B cell (primary cell): ENCODE data around the gene MRTFB. TPM values are rescaled to one million over a fixed set of nuclear protein-coding genes. Genes with fewer than 3 reads are reported as not detected.

Source experiments
- ATAC-seq: fragments of 200-7000 bp; cut with Tn5 transposase; one replicate; pipeline ENCODE4 v1.10.0; 2021; ENCODE audit warnings: low read depth, mild to moderate bottlenecking, moderate number of reproducible peaks, moderate library complexity
- CTCF ChIA-PET: fragments of 350-600 bp; sonication (Branson Sonifier 250); formaldehyde crosslinking; loops from one replicate; lab custom pipeline; 2021; ENCODE audit warnings: antibody characterized with exemption, inconsistent platforms; lab: Charles Lee
- POLR2A ChIA-PET: fragments of 350-600 bp; sonication (Branson Sonifier 250); formaldehyde crosslinking; loops from one replicate; lab custom pipeline; 2021; ENCODE audit warnings: antibody characterized with exemption; lab: Charles Lee
- DNase-seq: peaks from one replicate; pipeline ENCODE4 v3.0.0; 2013
- H2AFZ ChIP-seq: 2 replicates; pipeline ENCODE4 v1.6.1; 2012; ENCODE audit warnings: mild to moderate bottlenecking, low read depth, low read length; ENCODE audit not compliant: insufficient read depth, poor library complexity, severe bottlenecking
- H3K27ac ChIP-seq, 2 donors: 1 replicate in 1 of 2; 2 replicates in 1 of 2; pipeline ENCODE4 v1.5.1; 2012 to 2013; ENCODE audit warnings: low read length in 2 of 2, mild to moderate bottlenecking in 2 of 2, moderate library complexity in 1 of 2
- H3K27me3 ChIP-seq, 4 experiments: fragments of 200-600 bp in 1 of 4; sonication (generic) in 1 of 4; replicated peaks in 1 of 4; 1 replicate in 2 of 4; 2 replicates in 2 of 4; pipeline versions ENCODE4 v1.6.1 to v1.7.0; 2013 to 2016; ENCODE audit warnings: low read length in 3 of 4, mild to moderate bottlenecking in 2 of 4, mixed read lengths in 1 of 4, moderate library complexity in 1 of 4; ENCODE audit not compliant: insufficient read depth in 4 of 4, control insufficient read depth in 3 of 4; ENCODE audit errors: control extremely low read depth in 1 of 4
- H3K36me3 ChIP-seq, 2 experiments: replicated peaks in 1 of 2; 1 replicate in 1 of 2; 2 replicates in 1 of 2; pipeline versions ENCODE4 v1.6.1 to v1.7.1; 2013; ENCODE audit warnings: low read length in 1 of 2; ENCODE audit not compliant: insufficient read depth in 2 of 2, control insufficient read depth in 1 of 2; ENCODE audit errors: control extremely low read depth in 1 of 2, extremely low read depth in 1 of 2
- H3K4me1 ChIP-seq, 2 donors: fragments of 200-600 bp in 1 of 2; sonication (generic) in 1 of 2; 1 replicate in 1 of 2; 2 replicates in 1 of 2; pipeline versions ENCODE4 v1.5.1 to v1.6.1; 2013 to 2017; ENCODE audit warnings: low read length in 2 of 2; ENCODE audit not compliant: control insufficient read depth in 2 of 2, insufficient read depth in 2 of 2
- H3K4me2 ChIP-seq: replicated peaks from 2 replicates; pipeline ENCODE3; 2012; ENCODE audit warnings: mild to moderate bottlenecking, low read depth, low read length; ENCODE audit not compliant: poor library complexity, severe bottlenecking
- H3K4me3 ChIP-seq, 5 experiments: fragments of 200-600 bp in 1 of 5; sonication (generic) in 1 of 5; 1 replicate in 3 of 5; 2 replicates in 2 of 5; pipeline versions ENCODE4 v1.5.1 to v1.7.0; 2011 to 2016; ENCODE audit warnings: low read length in 4 of 5, mild to moderate bottlenecking in 4 of 5, low read depth in 2 of 5, control low read depth in 1 of 5, moderate library complexity in 1 of 5; ENCODE audit not compliant: insufficient read depth in 1 of 5; ENCODE audit errors: control extremely low read depth in 1 of 5, extremely low read depth in 1 of 5
- H3K79me2 ChIP-seq: fragments of 200-600 bp; sonication (generic); one replicate; pipeline ENCODE4 v1.6.0; 2016; ENCODE audit warnings: low read length; ENCODE audit not compliant: control insufficient read depth, insufficient read depth
- H3K9ac ChIP-seq: fragments of 200-600 bp; sonication (generic); 2 replicates; pipeline ENCODE4 v1.6.1; 2017; ENCODE audit warnings: mild to moderate bottlenecking, low read length, moderate library complexity
- H3K9me3 ChIP-seq, 3 donors: one replicate each; pipeline versions ENCODE4 v1.6.1 to v1.7.1; 2013; ENCODE audit warnings: low read length in 2 of 3; ENCODE audit not compliant: control insufficient read depth in 2 of 3, insufficient read depth in 1 of 3; ENCODE audit errors: control extremely low read depth in 1 of 3
- H4K20me1 ChIP-seq: 2 replicates; pipeline ENCODE4 v1.6.0; 2012; ENCODE audit warnings: mild to moderate bottlenecking, low read length; ENCODE audit not compliant: insufficient read depth, control insufficient read depth, poor library complexity, severe bottlenecking
- H3K27ac Mint-ChIP-seq: one replicate; pipeline ENCODE4 v1.8.0; 2021; ENCODE audit warnings: mixed read lengths
- H3K27me3 Mint-ChIP-seq: one replicate; pipeline ENCODE4 v1.8.0; 2021; ENCODE audit warnings: mixed read lengths
- H3K4me1 Mint-ChIP-seq: one replicate; pipeline ENCODE4 v1.8.0; 2021; ENCODE audit warnings: mixed read lengths
- H3K4me3 Mint-ChIP-seq: one replicate; pipeline ENCODE4 v1.8.0; 2021; ENCODE audit warnings: mixed read lengths
- H3K9me3 Mint-ChIP-seq: one replicate; pipeline ENCODE4 v1.8.0; 2022; ENCODE audit warnings: mixed read lengths; ENCODE audit not compliant: insufficient read depth
- CTCF ChIP-seq: fragments of 200-600 bp; IDR thresholded peaks from one replicate; pipeline ENCODE4 v1.8.0; 2022; ENCODE audit warnings: antibody characterized with exemption, mild to moderate bottlenecking
- EZH2 ChIP-seq: IDR thresholded peaks from 2 replicates; pipeline ENCODE4 v1.6.1; 2012; ENCODE audit warnings: borderline replicate concordance, low read depth, mild to moderate bottlenecking, moderate library complexity, low read length; ENCODE audit not compliant: insufficient read depth, poor library complexity, severe bottlenecking
- WGBS: methylation state at CpG from one replicate; pipeline ENCODE4 v1.1.5; 2013; ENCODE audit warnings: missing lambda C conversion rate; ENCODE audit not compliant: insufficient coverage; 5-methylcytosine and 5-hydroxymethylcytosine counted together
- intact Hi-C: fragments of 100-400 bp; cut with micrococcal nuclease; formaldehyde crosslinking; loops from one replicate; pipeline ENCODE4 v1.10.0; 2022
- polyA plus RNA-seq: library from polyadenylated mRNA; depleted of rRNA; stranded (reverse); fragments of >200 nt; gene quantifications from 2 replicates; pipeline ENCODE4 v1.2.3, GENCODE V29; 2012
- total RNA-seq, 2 donors: library from RNA; stranded (reverse); fragments of 120-200 nt in 1 of 2; gene quantifications; 1 replicate in 1 of 2; 2 replicates in 1 of 2; pipeline versions ENCODE4 v1.2.3 to v1.2.4, GENCODE V29; 2013 to 2022

Gene MRTFB
- total and polyA plus RNA-seq, 2 donors (not counting 1 experiment from before 2014, with no cell fraction given): 6.6 to 39.5 TPM

GRCh38 chr16:14050291-14051027 is 20.7 kb upstream of the MRTFB start:
- no peak for DNase-seq
- Mint-ChIP-seq H3K27me3 (peaks cover 4% of the 10 kb centered on the region), H3K9me3 (no peaks in the 10 kb centered on the region), H3K27ac (no peak overlapping the region), H3K4me1 (no peaks in the 10 kb centered on the region), H3K4me3 (no peak overlapping the region)
- Histone ChIP-seq H3K27ac (no peak overlapping the region), H4K20me1 (no peaks in the 10 kb centered on the region), H2AFZ (no peak overlapping the region), H3K27me3 (peaks cover 0 to 2% (median 0%) of the 10 kb centered on the region in 4 experiments), H3K9ac (no peak overlapping the region), H3K79me2 (no peaks in the 10 kb centered on the region), H3K36me3 (no peaks in the 10 kb centered on the region), H3K4me3 (no peak overlapping the region), H3K9me3 (no peaks in the 10 kb centered on the region), H3K4me1 (no peaks in the 10 kb centered on the region), H3K4me2 (no peak overlapping the region)
- intact Hi-C loops: no loop called here
- no peak for ATAC-seq
- WGBS: 68% methylated on average over 8 of the region's 10 CpGs
- TF ChIP-seq EZH2 (no peak), CTCF (no peak)
- POLR2A ChIA-PET: no interaction called here
- CTCF ChIA-PET: interaction anchor here (1.4 kb wide), 1 partner anchor 8 kb away, joined by 5 read pairs; no protein-coding TSS in a partner anchor

- H3K4me1 ChIP-seq: no peaks in the 10 kb centered on the region
- H3K9me3 ChIP-seq: peaks cover 0 to under 1% (median 0%) of the 10 kb centered on the region in 3 donors
- CTCF ChIA-PET: no interaction called here
- no peak overlapping the region for H3K4me2 ChIP-seq
- ATAC-seq: no peak
- 90% methylated on average over 3 of the region's 5 CpGs for WGBS
- DNase-seq: no peak
- no peaks in the 10 kb centered on the region for H3K9me3 Mint-ChIP-seq
- intact Hi-C loops: no loop called here
- H3K4me3 Mint-ChIP-seq: no peak overlapping the region
- H3K27ac Mint-ChIP-seq: no peak overlapping the region
- peaks cover 0 to 2% (median 0%) of the 10 kb centered on the region in 4 experiments for H3K27me3 ChIP-seq
- TF ChIP-seq EZH2: no peak
- no peak for TF ChIP-seq CTCF
- no peaks in the 10 kb centered on the region for H3K79me2 ChIP-seq
- H3K27me3 Mint-ChIP-seq: peaks cover 7% of the 10 kb centered on the region
- H3K4me1 Mint-ChIP-seq: no peaks in the 10 kb centered on the region
- H3K9ac ChIP-seq: no peak overlapping the region
- H4K20me1 ChIP-seq: no peaks in the 10 kb centered on the region
- no peak overlapping the region for H3K27ac ChIP-seq
- no peak overlapping the region for H2AFZ ChIP-seq
- H3K4me3 ChIP-seq: no peak overlapping the region
- POLR2A ChIA-PET: no interaction called here
- no peaks in the 10 kb centered on the region for H3K36me3 ChIP-seq
Observed at GRCh38 chr16:14051103-14051729, 19.9 kb upstream of the MRTFB start.
